ENCODE measurements around the gene ARL15. TPM values are rescaled to one million over a fixed set of nuclear protein-coding genes. Genes with fewer than 3 reads are reported as not detected.

Gene ARL15
- total and polyA plus RNA-seq, 2 donors (not counting 3 experiments of a cell fraction or from before 2014, with no cell fraction given), result 11.9 to 24.4 TPM

DNA sequence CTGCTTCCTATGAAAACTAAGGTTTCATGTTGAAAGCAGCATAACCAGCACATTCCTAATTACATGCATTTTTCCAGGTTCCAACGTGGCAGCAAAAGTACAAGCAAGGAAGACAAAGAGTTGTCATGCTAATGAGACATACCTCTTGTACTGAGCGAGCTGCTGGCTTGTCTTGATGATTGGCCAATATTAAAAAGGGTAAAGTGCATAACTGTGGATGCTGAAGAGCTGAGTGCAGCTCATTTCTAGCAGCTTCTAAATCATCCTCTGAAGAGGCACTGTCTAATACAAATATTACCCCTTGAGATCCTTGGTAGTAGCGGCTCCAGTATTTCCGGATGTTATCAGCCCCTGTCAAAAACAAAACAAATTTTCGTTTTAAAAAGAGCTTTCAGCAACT lies 197.3 kb downstream of the ARL15 start:
- intact Hi-C loops (cut with micrococcal nuclease), result no loop called here
- Histone ChIP-seq H3K4me2 (ENCODE audit: insufficient read depth, low read length) (no peak overlapping the region), H3K27ac (ENCODE audit: insufficient read depth, low read depth, low read length) (no peak overlapping the region), H2AFZ (ENCODE audit: low read depth, low read length) (no peak overlapping the region), H3K9me3 (replicated peaks; ENCODE audit: control insufficient read depth, insufficient read depth, low read length) (no peaks in the 10 kb centered on the region), H3K79me2 (ENCODE audit: control insufficient read depth, insufficient read depth, low read length) (no peaks in the 10 kb centered on the region), H3K9ac (replicated peaks; ENCODE audit: extremely low read depth, insufficient read depth, low read length) (no peak overlapping the region), H3K9me1 (replicated peaks; ENCODE audit: control insufficient read depth, extremely low read depth, insufficient read depth, low read length) (no peaks in the 10 kb centered on the region), H3K27me3 (ENCODE audit: control insufficient read depth in 2 of 2, insufficient read depth in 2 of 2, low read length in 2 of 2) (no peaks in the 10 kb centered on the region), H3K4me1 (ENCODE audit: control insufficient read depth, extremely low read depth, insufficient read depth, low read length) (no peaks in the 10 kb centered on the region), H3K36me3 (ENCODE audit: control insufficient read depth in 2 of 2, extremely low read depth in 1 of 2, insufficient read depth in 2 of 2, low read length in 2 of 2) (no peaks in the 10 kb centered on the region), H3K4me3 (replicated peaks in 1 of 3; ENCODE audit: insufficient read depth in 1 of 3, low read depth in 1 of 3, low read length in 3 of 3) (no peak overlapping the region), H4K20me1 (replicated peaks; ENCODE audit: control insufficient read depth, extremely low read depth, insufficient read depth, low read length) (no peaks in the 10 kb centered on the region)
- no TSS peak for BruUV-seq (replicated peaks)
- CTCF ChIA-PET, result interaction anchor here (1.1 to 1.4 kb wide), 2 partner anchors 18 to 635 kb away, joined by 3 read pairs; no protein-coding TSS in a partner anchor
- no peak for FAIRE-seq
- TF ChIP-seq POLR2AphosphoS5 (IDR thresholded peaks at IDR 0.05; ENCODE audit: insufficient read depth, low read depth, low read length) (no peak), POLR2A (IDR thresholded peaks at IDR 0.05; ENCODE audit: low read depth, low read length) (no peak), CTCF (IDR thresholded peaks at IDR 0.05; ENCODE audit: extremely low read depth in 1 of 2, insufficient read depth in 1 of 2, low read depth in 1 of 2, low read length in 2 of 2) (no peak), GATA2 (IDR thresholded peaks at IDR 0.05; ENCODE audit: insufficient read depth, insufficient read length, low read depth, low read length) (no peak), JUN (IDR thresholded peaks at IDR 0.05; ENCODE audit: borderline replicate concordance, insufficient read depth, insufficient read length, low read depth) (no peak), MYC (IDR thresholded peaks at IDR 0.05; ENCODE audit: low read depth, low read length) (no peak), FOS (IDR thresholded peaks at IDR 0.05; ENCODE audit: borderline replicate concordance, insufficient read depth, low read length) (no peak), EZH2 (IDR thresholded peaks at IDR 0.05; ENCODE audit: borderline replicate concordance, low read depth, low read length, severe bottlenecking) (no peak)
- TF ChIP-seq, protein P1, sequence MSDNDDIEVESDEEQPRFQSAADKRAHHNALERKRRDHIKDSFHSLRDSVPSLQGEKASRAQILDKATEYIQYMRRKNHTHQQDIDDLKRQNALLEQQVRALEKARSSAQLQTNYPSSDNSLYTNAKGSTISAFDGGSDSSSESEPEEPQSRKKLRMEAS (IDR thresholded peaks at IDR 0.05; ENCODE audit: insufficient read depth, insufficient read length), result no peak
- dilution Hi-C loops (cut with MboI; ENCODE audit: extremely low pct_ligation_motif_present, low sequenced_read_pairs), result no loop called here
- POLR2A ChIA-PET, result no interaction called here
- no peak for DNase-seq (ENCODE audit: low read depth, low spot score)

Data from endothelial cell of umbilical vein (primary cell).